DND-41 (cell line): ENCODE data around the gene TMEM245.

Experiments
- ATAC-seq: fragments of 200-7000 bp; cut with Tn5 transposase; 3 replicates; pipeline ENCODE4 v1.9.1; 2021; ENCODE audit warnings: low read depth; ENCODE audit not compliant: insufficient read depth
- DNase-seq: peaks from one replicate; pipeline ENCODE4 v3.0.0-alpha.2; 2020
- H2AFZ ChIP-seq: 2 replicates; pipeline ENCODE4 v1.6.0; 2012; ENCODE audit warnings: low read depth, low read length
- H3K27ac ChIP-seq: 2 replicates; pipeline ENCODE4 v1.5.1; 2012; ENCODE audit warnings: low read length, inconsistent platforms
- H3K27me3 ChIP-seq: fragments of 200-600 bp; sonication (generic); 2 replicates; pipeline ENCODE4 v1.6.0; 2012; ENCODE audit warnings: low read length, mild to moderate bottlenecking, inconsistent platforms; ENCODE audit not compliant: insufficient read depth, poor library complexity
- H3K36me3 ChIP-seq: 2 replicates; pipeline ENCODE4 v1.5.1; 2012; ENCODE audit warnings: low read length, inconsistent platforms; ENCODE audit not compliant: insufficient read depth
- H3K4me1 ChIP-seq: 2 replicates; pipeline ENCODE4 v1.5.1; 2012; ENCODE audit warnings: mild to moderate bottlenecking, low read length; ENCODE audit not compliant: insufficient read depth
- H3K4me2 ChIP-seq: 2 replicates; pipeline ENCODE4 v1.6.0; 2012; ENCODE audit warnings: mild to moderate bottlenecking, moderate library complexity, low read length, inconsistent platforms; ENCODE audit not compliant: insufficient read depth
- H3K4me3 ChIP-seq, 2 experiments: fragments of 200-600 bp in 1 of 2; shearing (Covaris generic) in 1 of 2; 2 replicates each; pipeline ENCODE4 v1.5.1; 2012 to 2016; ENCODE audit warnings: inconsistent platforms in 2 of 2, low read length in 2 of 2, mild to moderate bottlenecking in 2 of 2, low read depth in 1 of 2, moderate library complexity in 1 of 2
- H3K79me2 ChIP-seq: 2 replicates; pipeline ENCODE4 v1.6.0; 2012; ENCODE audit warnings: low read length, inconsistent platforms; ENCODE audit not compliant: insufficient read depth
- H3K9ac ChIP-seq: 2 replicates; pipeline ENCODE4 v1.6.0; 2012; ENCODE audit warnings: low read depth, mild to moderate bottlenecking, inconsistent platforms, low read length, moderate library complexity
- H3K9me3 ChIP-seq: 2 replicates; pipeline ENCODE4 v1.5.1; 2012; ENCODE audit warnings: low read length, moderate library complexity, mild to moderate bottlenecking, inconsistent platforms; ENCODE audit not compliant: insufficient read depth, severe bottlenecking
- H4K20me1 ChIP-seq: 2 replicates; pipeline ENCODE4 v1.6.0; 2012; ENCODE audit warnings: low read length; ENCODE audit not compliant: insufficient read depth
- CTCF ChIP-seq: IDR thresholded peaks from 2 replicates; pipeline ENCODE4 v1.5.1; 2012; ENCODE audit warnings: borderline replicate concordance, low read length, moderate library complexity, mild to moderate bottlenecking; ENCODE audit not compliant: poor library complexity, severe bottlenecking; ENCODE audit errors: extremely low read depth
- EZH2 ChIP-seq: IDR thresholded peaks from 3 replicates; pipeline ENCODE4 v1.6.1; 2012; ENCODE audit warnings: borderline replicate concordance, low read depth, mild to moderate bottlenecking, moderate library complexity, low read length, inconsistent platforms; ENCODE audit not compliant: severe bottlenecking

Gene TMEM245

DNA sequence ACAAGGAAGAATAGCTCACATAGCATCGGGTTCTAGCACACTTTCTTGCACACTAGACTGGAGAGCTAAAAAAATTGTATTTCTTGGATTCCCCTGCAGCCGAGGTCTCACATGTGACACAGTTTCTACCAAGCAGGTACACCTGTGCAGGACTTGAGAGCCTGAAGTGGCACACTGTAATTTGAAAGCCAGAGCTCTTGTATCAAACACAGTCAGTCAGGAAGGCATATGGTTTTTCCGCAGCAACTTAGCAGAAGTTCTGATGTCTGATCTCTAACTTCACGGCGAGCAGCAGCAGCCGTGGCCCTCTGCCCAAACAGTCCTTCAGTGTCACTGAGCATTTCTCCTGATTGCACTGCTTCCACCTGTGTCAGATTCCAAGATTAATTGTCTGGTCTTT is 25.5 kb downstream of the TMEM245 start:
- Histone ChIP-seq H3K4me1 (peaks cover 7% of the 10 kb centered on the region), H3K4me3 (no peak overlapping the region), H3K36me3 (peaks cover 72% of the 10 kb centered on the region), H3K4me2 (no peak overlapping the region), H2AFZ (no peak overlapping the region), H3K79me2 (peaks cover 79% of the 10 kb centered on the region), H4K20me1 (peaks cover 30% of the 10 kb centered on the region), H3K9me3 (no peaks in the 10 kb centered on the region), H3K27me3 (no peaks in the 10 kb centered on the region), H3K9ac (no peak overlapping the region), H3K27ac (0 out of 2 replicates have a peak overlapping the region, but pooled peaks have one; percentile 9)
- DNase-seq: no peak
- TF ChIP-seq CTCF: no peak
- no peak for TF ChIP-seq EZH2
- no peak for ATAC-seq

DNA sequence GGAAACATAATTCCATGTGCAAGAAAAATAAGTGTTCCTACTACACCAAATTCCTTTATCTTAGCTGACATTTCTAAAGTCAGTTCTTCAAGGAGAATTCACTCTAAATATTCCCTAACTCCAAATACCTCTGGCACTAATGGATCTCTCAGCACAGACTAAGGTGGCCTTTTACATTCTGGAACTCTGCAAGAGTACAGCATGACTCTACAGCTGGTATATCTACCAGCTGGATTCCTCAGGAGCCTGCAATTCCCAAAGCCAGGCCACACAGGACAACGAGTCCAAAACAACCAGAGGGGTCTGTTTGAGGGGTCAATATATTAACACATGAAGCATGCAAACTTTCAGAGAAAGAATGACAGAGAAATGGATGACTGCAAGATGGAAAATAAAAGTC is 27.2 kb downstream of the TMEM245 start:
- Histone ChIP-seq H3K9ac (no peak overlapping the region), H3K27ac (no peak overlapping the region), H3K4me1 (no peaks in the 10 kb centered on the region), H3K79me2 (peaks cover 67% of the 10 kb centered on the region), H3K4me3 (no peak overlapping the region), H3K4me2 (no peak overlapping the region), H3K27me3 (no peaks in the 10 kb centered on the region), H3K9me3 (no peaks in the 10 kb centered on the region), H2AFZ (no peak overlapping the region), H3K36me3 (peaks cover 84% of the 10 kb centered on the region), H4K20me1 (peaks cover 30% of the 10 kb centered on the region)
- TF ChIP-seq EZH2: no peak
- no peak for TF ChIP-seq CTCF
- ATAC-seq: no peak
- no peak for DNase-seq

DNA sequence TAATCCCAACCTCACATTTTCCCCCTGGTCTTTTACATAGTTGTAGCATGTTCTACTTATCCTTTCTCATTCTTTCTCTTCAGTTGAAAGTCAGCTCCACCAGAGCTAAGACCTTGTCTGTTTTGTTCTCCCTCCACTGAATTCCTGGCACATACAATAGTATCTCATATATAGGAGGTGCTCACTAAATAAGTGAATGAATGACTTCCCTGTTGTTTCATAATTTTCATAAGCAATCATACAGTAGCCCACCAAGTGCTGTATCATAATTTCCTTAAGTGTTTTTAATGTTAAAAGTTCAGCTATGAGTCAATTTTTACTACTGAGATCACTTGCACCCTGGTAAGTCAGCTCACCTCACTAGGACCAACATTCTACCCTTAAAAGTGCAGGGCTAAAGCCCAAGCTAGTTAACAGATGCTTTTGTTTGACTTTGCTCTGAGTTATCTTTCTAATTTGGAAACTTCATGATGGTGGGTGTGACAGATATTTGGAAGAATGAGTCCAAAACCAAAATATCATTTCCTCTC is 27.6 kb downstream of the TMEM245 start:
- Histone ChIP-seq H3K79me2 (peaks cover 62% of the 10 kb centered on the region), H3K27me3 (no peaks in the 10 kb centered on the region), H3K9ac (no peak overlapping the region), H3K4me3 (no peak overlapping the region), H3K36me3 (peaks cover 84% of the 10 kb centered on the region), H3K9me3 (no peaks in the 10 kb centered on the region), H4K20me1 (peaks cover 28% of the 10 kb centered on the region), H3K27ac (no peak overlapping the region), H2AFZ (no peak overlapping the region), H3K4me2 (no peak overlapping the region), H3K4me1 (no peaks in the 10 kb centered on the region)
- DNase-seq: no peak
- no peak for TF ChIP-seq CTCF
- no peak for TF ChIP-seq EZH2
- ATAC-seq: no peak
